CD4-positive, alpha-beta T cell treated with Interleukin-17A for 1 hour (primary cell): Measurements from ENCODE around the gene ADAM10.
A peak's percentile ranks its signal among the peaks of the same experiment; 100 is the strongest.
"Not testable (repeated sequence)": the region's sequence is repeated elsewhere in the genome, so short reads cannot be mapped to it uniquely, and the experiment has no call there.

Experiments used
- DNase-seq: peaks from one replicate; pipeline ENCODE4 v3.0.0-alpha.2; 2020

Gene ADAM10

GRCh38 chr15:58665672-58666071, 83.8 kb downstream of the ADAM10 start:
- DNase-seq = no peak

GRCh38 chr15:58650102-58650501, 99.4 kb downstream of the ADAM10 start:
- DNase-seq = peak; percentile 8

- no peak for DNase-seq
Observed at GRCh38 chr15:58649175-58649574, 100.3 kb downstream of the ADAM10 start.

- no peak for DNase-seq
Observed at GRCh38 chr15:58643996-58644395, 105.5 kb downstream of the ADAM10 start.

- no peak for DNase-seq
Observed at GRCh38 chr15:58641660-58642059, 107.8 kb downstream of the ADAM10 start.

GRCh38 chr15:58639992-58640391, 109.5 kb downstream of the ADAM10 start:
- DNase-seq = no peak

GRCh38 chr15:58639002-58639756, 110.3 kb downstream of the ADAM10 start:
- no peak for DNase-seq

GRCh38 chr15:58632789-58633188, 116.7 kb downstream of the ADAM10 start:
- no peak for DNase-seq

- no peak for DNase-seq
Observed at GRCh38 chr15:58631319-58631718, 118.2 kb downstream of the ADAM10 start.

GRCh38 chr15:58629625-58630024, 119.9 kb downstream of the ADAM10 start:
- no peak for DNase-seq

GRCh38 chr15:58628206-58628947, 121.1 kb downstream of the ADAM10 start:
- DNase-seq = peak; percentile 40

- peak; percentile 42 for DNase-seq
Observed at GRCh38 chr15:58627701-58628100, 121.8 kb downstream of the ADAM10 start.

- peak; percentile 21 for DNase-seq
Observed at GRCh38 chr15:58627046-58627445, 122.5 kb downstream of the ADAM10 start.

- DNase-seq = no peak
Observed at GRCh38 chr15:58626378-58626777, 123.1 kb downstream of the ADAM10 start.

- DNase-seq = no peak
Observed at GRCh38 chr15:58622877-58623276, 126.6 kb downstream of the ADAM10 start.

- not testable (repeated sequence) for DNase-seq
Observed at GRCh38 chr15:58620268-58620667, 129.2 kb downstream of the ADAM10 start.

GRCh38 chr15:58616171-58616570, 133.3 kb downstream of the ADAM10 start:
- no peak for DNase-seq

- DNase-seq = no peak
Observed at GRCh38 chr15:58611731-58612676, 137.5 kb downstream of the ADAM10 start.

GRCh38 chr15:58608711-58609110, 140.8 kb downstream of the ADAM10 start:
- DNase-seq = no peak

GRCh38 chr15:58608129-58608590, 141.3 kb downstream of the ADAM10 start:
- peak; percentile 51 for DNase-seq

GRCh38 chr15:58606577-58607080, 142.9 kb downstream of the ADAM10 start:
- no peak for DNase-seq

- DNase-seq = no peak
Observed at GRCh38 chr15:58605931-58606530, 143.5 kb downstream of the ADAM10 start.
